Ascending aorta (tissue), 2 donors: ENCODE measurements around the gene GCLM. TPM values are rescaled to one million over a fixed set of nuclear protein-coding genes. Genes with fewer than 3 reads are reported as not detected.

Experiments
- DNase-seq, 2 donors: peaks; one replicate each; pipeline ENCODE4 v3.0.0-alpha.2; 2019; ENCODE audit warnings: low spot score in 2 of 2
- H3K27ac ChIP-seq, 2 donors: fragments of 200-600 bp; sonication (generic); one replicate each; pipeline ENCODE4 v1.5.1; 2016 to 2017; ENCODE audit warnings: mild to moderate bottlenecking in 1 of 2
- H3K27me3 ChIP-seq: fragments of 200-600 bp; sonication (generic); one replicate; pipeline ENCODE4 v1.5.1; 2017
- H3K36me3 ChIP-seq, 2 donors: fragments of 200-600 bp; sonication (generic); one replicate each; pipeline ENCODE4 v1.5.1; 2016
- H3K4me1 ChIP-seq, 2 donors: fragments of 200-600 bp; sonication (generic); one replicate each; pipeline ENCODE4 v1.5.1; 2016 to 2017; ENCODE audit warnings: mild to moderate bottlenecking in 1 of 2
- H3K4me3 ChIP-seq, 2 donors: fragments of 200-600 bp; sonication (generic); one replicate each; pipeline ENCODE4 v1.5.1; 2016 to 2017; ENCODE audit warnings: mild to moderate bottlenecking in 1 of 2
- H3K9me3 ChIP-seq, 2 donors: fragments of 200-600 bp; sonication (generic); one replicate each; pipeline ENCODE4 v1.5.1; 2016
- intact Hi-C: fragments of 100-400 bp; cut with DNase I; formaldehyde crosslinking; loops from one replicate; pipeline ENCODE4 v1.15.1; 2023
- total RNA-seq: library from RNA; depleted of rRNA; stranded (reverse); fragments of >200 nt; gene quantifications from one replicate; pipeline ENCODE4 v1.1.0, GENCODE V29; 2016
- TF ChIP-seq, protein P1 (sequence below), 3 experiments: fragments of 200-600 bp in 2 of 3; fragments of 450-650 bp in 1 of 3; sonication (generic) in 2 of 3; IDR thresholded peaks; one replicate each; pipeline ENCODE4 v1.5.1; 2016 to 2019; ENCODE audit warnings: antibody characterized with exemption in 3 of 3, mild to moderate bottlenecking in 1 of 3, moderate library complexity in 1 of 3

The GCLM gene
- total RNA-seq, 1 donor from 2014 or later: 3.3 TPM

DNA sequence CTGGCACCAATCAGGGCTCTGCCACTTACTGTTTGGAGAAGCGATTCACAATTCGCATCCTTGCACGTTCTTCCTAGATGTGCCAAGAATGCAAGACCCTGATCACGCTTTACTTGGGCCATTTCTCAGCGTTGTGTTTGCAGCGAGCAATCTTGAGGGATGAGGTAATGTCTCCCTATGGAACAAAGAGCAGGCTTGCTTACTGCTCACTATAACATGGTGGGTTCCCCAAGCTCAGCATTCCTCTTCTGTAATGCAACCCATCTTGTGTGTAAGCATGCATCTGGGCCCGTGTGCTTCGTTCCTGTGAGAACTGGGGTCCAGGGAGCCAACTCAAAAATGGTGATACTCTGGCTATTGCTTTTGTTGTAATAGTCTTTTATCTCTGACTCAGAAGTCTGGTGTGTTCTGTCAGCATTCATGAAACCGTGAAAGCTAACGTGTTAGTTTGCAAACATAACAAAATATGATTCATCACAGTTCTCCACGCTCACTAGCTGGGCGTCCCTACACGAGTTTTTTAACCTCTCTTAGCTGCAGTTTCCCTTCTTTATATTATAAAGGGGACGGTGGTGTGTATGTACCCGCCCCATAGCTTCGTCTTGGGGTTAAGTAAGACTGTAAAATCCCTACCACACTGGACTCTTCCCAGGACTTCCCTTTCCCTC, 63.6 kb downstream of the GCLM start:
- Histone ChIP-seq H3K4me1 (peaks cover 0 to 21% of the 10 kb centered on the region in 2 donors), H3K9me3 (no peaks in the 10 kb centered on the region), H3K36me3 (no peaks in the 10 kb centered on the region), H3K27ac (peak overlapping the region; percentile 92 to 100), H3K4me3 (peak overlapping the region; percentile 73 to 91), H3K27me3 (no peaks in the 10 kb centered on the region)
- TF ChIP-seq, protein P1, sequence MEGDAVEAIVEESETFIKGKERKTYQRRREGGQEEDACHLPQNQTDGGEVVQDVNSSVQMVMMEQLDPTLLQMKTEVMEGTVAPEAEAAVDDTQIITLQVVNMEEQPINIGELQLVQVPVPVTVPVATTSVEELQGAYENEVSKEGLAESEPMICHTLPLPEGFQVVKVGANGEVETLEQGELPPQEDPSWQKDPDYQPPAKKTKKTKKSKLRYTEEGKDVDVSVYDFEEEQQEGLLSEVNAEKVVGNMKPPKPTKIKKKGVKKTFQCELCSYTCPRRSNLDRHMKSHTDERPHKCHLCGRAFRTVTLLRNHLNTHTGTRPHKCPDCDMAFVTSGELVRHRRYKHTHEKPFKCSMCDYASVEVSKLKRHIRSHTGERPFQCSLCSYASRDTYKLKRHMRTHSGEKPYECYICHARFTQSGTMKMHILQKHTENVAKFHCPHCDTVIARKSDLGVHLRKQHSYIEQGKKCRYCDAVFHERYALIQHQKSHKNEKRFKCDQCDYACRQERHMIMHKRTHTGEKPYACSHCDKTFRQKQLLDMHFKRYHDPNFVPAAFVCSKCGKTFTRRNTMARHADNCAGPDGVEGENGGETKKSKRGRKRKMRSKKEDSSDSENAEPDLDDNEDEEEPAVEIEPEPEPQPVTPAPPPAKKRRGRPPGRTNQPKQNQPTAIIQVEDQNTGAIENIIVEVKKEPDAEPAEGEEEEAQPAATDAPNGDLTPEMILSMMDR (IDR thresholded peaks at IDR 0.05): no peak
- intact Hi-C loops: loop anchor here (2.0 to 10.0 kb wide), 8 partner anchors 33 to 1011 kb away; partner anchors contain the start of genes BCAR3, CCDC18, DIPK1A and DNTTIP2
- peak in 1 of 2 donors; percentile 73 for DNase-seq

- H3K27ac ChIP-seq: peak overlapping the region; percentile 92 to 100
- H3K9me3 ChIP-seq: no peaks in the 10 kb centered on the region
- no peaks in the 10 kb centered on the region for H3K27me3 ChIP-seq
- intact Hi-C loops: loop anchor here (2.0 to 10.0 kb wide), 4 partner anchors 162 to 1010 kb away; partner anchors contain the start of genes BCAR3, DIPK1A and RPL5
- DNase-seq: peak in 1 of 2 donors; percentile 72
- no peak overlapping the region for H3K4me3 ChIP-seq
- peaks cover 0 to 21% of the 10 kb centered on the region in 2 donors for H3K4me1 ChIP-seq
- H3K36me3 ChIP-seq: no peaks in the 10 kb centered on the region
- TF ChIP-seq, protein P1 (IDR thresholded peaks at IDR 0.05): peak; percentile 53 to 71 (median 70)
Measured at GRCh38 chr1:93844262-93845045, 64.8 kb downstream of the GCLM start.

GRCh38 chr1:93842750-93843500, 66.3 kb downstream of the GCLM start:
- H3K36me3 ChIP-seq: no peaks in the 10 kb centered on the region
- TF ChIP-seq, protein P1 (IDR thresholded peaks at IDR 0.05): no peak
- peaks cover 0 to 16% of the 10 kb centered on the region in 2 donors for H3K4me1 ChIP-seq
- peak overlapping the region in 1 of 2 donors; percentile 23 for H3K27ac ChIP-seq
- H3K9me3 ChIP-seq: no peaks in the 10 kb centered on the region
- no peak for DNase-seq
- intact Hi-C loops: loop anchor here (10.0 kb wide), 2 partner anchors 878 to 1008 kb away; partner anchors contain the start of genes DIPK1A and RPL5
- H3K4me3 ChIP-seq: no peak overlapping the region
- no peaks in the 10 kb centered on the region for H3K27me3 ChIP-seq

GRCh38 chr1:93841771-93842170, 67.5 kb downstream of the GCLM start:
- DNase-seq: no peak
- Histone ChIP-seq H3K4me1 (peaks cover 0 to 16% of the 10 kb centered on the region in 2 donors), H3K36me3 (no peaks in the 10 kb centered on the region), H3K9me3 (no peaks in the 10 kb centered on the region), H3K27me3 (no peaks in the 10 kb centered on the region), H3K4me3 (no peak overlapping the region), H3K27ac (no peak overlapping the region)
- TF ChIP-seq, protein P1 (IDR thresholded peaks at IDR 0.05): no peak
- intact Hi-C loops: loop anchor here (10.0 kb wide), 2 partner anchors 877 to 1007 kb away; partner anchors contain the start of genes DIPK1A and RPL5

- TF ChIP-seq, protein P1 (IDR thresholded peaks at IDR 0.05): no peak
- H3K36me3 ChIP-seq: no peaks in the 10 kb centered on the region
- H3K4me3 ChIP-seq: no peak overlapping the region
- intact Hi-C loops: loop anchor here (10.0 kb wide), 2 partner anchors 876 to 1006 kb away; partner anchors contain the start of genes DIPK1A and RPL5
- no peak overlapping the region for H3K27ac ChIP-seq
- peaks cover 0 to 16% of the 10 kb centered on the region in 2 donors for H3K4me1 ChIP-seq
- no peaks in the 10 kb centered on the region for H3K27me3 ChIP-seq
- no peak for DNase-seq
- H3K9me3 ChIP-seq: no peaks in the 10 kb centered on the region
Measured at GRCh38 chr1:93840956-93841482, 68.2 kb downstream of the GCLM start.
